T-helper 2 cell treated with Interferon-gamma antibody and Interleukin-4, amounts not matched to agents 5 μg/mL and 100 μg/mL, for 36 hours (primary cell): ENCODE measurements around the gene CPNE7.
A peak's percentile ranks its signal among the peaks of the same experiment; 100 is the strongest.

Experiments
- DNase-seq: peaks from one replicate; pipeline ENCODE4 v3.0.0; 2021; ENCODE audit warnings: low spot score
- H3K27ac Mint-ChIP-seq: one replicate; pipeline ENCODE4 v1.8.0; 2021; ENCODE audit warnings: mild to moderate bottlenecking, mixed read lengths
- H3K27me3 Mint-ChIP-seq: one replicate; pipeline ENCODE4 v1.8.0; 2021; ENCODE audit warnings: low read depth, mixed read lengths
- H3K36me3 Mint-ChIP-seq: one replicate; pipeline ENCODE4 v1.8.0; 2021; ENCODE audit warnings: low read depth, mixed read lengths
- H3K4me1 Mint-ChIP-seq: one replicate; pipeline ENCODE4 v1.8.0; 2021; ENCODE audit warnings: low read depth, mixed read lengths
- H3K4me3 Mint-ChIP-seq: one replicate; pipeline ENCODE4 v1.8.0; 2022; ENCODE audit warnings: mild to moderate bottlenecking, moderate library complexity, mixed read lengths
- H3K9me3 Mint-ChIP-seq: one replicate; pipeline ENCODE4 v1.8.0; 2021; ENCODE audit warnings: mixed read lengths

Gene CPNE7

DNA sequence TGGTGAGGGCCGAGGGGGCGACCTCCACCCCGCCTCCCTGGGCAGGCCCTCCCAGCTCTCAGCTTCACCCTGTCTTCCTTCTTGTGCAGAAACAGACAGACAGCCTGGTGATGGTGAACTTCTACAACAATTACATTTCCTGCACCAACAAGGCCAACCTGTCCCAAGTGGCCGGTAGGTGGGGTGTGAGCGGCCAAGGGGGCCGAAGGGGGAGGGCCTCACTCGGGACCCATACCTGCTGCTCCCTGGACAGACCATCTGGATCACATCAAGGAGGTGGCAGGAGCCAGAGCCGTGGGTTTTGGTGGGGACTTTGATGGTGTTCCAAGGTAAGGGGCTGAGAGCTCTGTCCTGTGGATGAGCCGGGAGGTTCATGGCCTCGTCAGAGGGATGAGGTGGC, 61.8 kb downstream of the CPNE7 start:
- no peak overlapping the region for H3K4me3 Mint-ChIP-seq

DNA sequence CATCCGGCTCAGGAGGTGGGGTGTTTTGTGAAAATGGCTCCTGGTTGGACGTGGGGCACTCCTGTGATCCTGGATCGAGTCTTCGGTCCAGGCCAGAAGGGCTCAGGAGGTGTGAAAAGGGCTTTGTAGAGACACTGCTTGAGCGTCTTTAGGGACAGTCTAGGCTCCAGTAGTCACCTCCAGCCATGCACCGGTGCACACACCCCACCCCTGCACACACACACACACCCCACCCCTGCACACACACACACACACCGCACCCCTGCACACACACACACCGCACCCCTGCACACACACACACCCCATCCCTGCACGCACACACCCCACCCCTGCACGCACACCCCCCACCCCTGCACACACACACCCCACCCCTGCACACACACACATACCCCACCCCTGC, 62.9 kb downstream of the CPNE7 start:
- H3K4me3 Mint-ChIP-seq: no peak overlapping the region

More for the DNA sequence above, 61.8 kb downstream of the CPNE7 start:
- no peak for DNase-seq
- Mint-ChIP-seq H3K9me3 (no peaks in the 10 kb centered on the region), H3K27me3 (no peaks in the 10 kb centered on the region), H3K27ac (no peak overlapping the region), H3K4me1 (peaks cover 8% of the 10 kb centered on the region), H3K36me3 (no peaks in the 10 kb centered on the region)

DNA sequence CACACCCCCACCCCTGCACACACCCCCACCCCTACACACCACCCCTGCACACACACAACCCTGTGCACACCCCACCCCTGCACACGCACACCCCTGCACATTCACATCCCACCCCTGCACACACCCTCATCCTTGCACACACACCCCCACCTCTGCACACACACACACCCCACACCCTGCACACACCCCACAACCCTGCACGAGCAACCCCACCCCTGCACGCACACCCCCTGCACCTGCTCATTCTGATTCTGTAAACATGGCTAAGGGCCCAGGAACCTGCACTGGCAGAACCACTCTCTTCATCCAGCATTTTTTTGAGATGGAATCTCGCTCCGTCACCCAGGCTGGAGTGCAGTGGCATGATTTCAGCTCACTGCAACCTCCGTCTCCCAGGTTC, 63.8 kb downstream of the CPNE7 start:
- Mint-ChIP-seq H3K36me3 (peaks cover 3% of the 10 kb centered on the region), H3K27me3 (no peaks in the 10 kb centered on the region), H3K4me3 (no peak overlapping the region), H3K27ac (no peak overlapping the region), H3K9me3 (no peaks in the 10 kb centered on the region), H3K4me1 (peaks cover 8% of the 10 kb centered on the region)
- no peak for DNase-seq

More for the DNA sequence above, 62.9 kb downstream of the CPNE7 start:
- H3K4me1 Mint-ChIP-seq: peaks cover 8% of the 10 kb centered on the region
- DNase-seq: no peak
- no peak overlapping the region for H3K27ac Mint-ChIP-seq
- no peaks in the 10 kb centered on the region for H3K36me3 Mint-ChIP-seq
- H3K9me3 Mint-ChIP-seq: no peaks in the 10 kb centered on the region
- H3K27me3 Mint-ChIP-seq: no peaks in the 10 kb centered on the region

DNA sequence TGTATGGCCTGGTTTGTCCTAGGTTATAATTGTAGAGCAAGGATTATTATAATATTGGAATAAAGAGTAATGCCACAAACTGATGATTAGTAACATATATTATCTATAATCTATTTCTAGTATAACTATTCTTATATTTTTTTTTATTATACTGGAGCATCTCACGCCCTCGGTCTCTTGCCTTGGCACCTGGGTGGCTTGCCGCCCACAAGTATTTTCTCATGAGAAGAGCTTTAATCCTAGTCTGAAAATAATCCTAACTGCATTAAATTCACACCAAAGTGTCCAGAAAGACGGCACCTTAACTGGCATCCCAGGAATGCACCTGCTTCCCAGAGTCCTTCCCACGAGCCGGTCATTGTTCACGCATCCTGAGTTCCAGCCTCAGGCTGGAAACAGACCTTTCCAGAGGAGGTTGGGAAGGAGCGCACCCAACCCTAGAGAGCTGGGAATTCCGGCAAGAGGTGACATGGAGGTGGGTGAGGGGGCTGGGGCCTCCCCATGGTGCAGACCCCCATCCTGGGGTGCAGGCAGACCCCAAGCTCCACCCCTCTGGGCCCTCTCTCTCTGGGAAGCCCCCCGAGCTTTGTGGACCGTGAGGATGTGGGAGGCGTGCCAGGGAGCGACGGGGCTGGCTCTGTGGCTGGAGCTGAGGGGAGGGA, 66.0 kb downstream of the CPNE7 start:
- Mint-ChIP-seq H3K27me3 (no peaks in the 10 kb centered on the region), H3K27ac (no peak overlapping the region), H3K4me3 (peak overlapping the region; percentile 75), H3K9me3 (no peaks in the 10 kb centered on the region), H3K4me1 (peaks cover 8% of the 10 kb centered on the region), H3K36me3 (peaks cover 15% of the 10 kb centered on the region)
- no peak for DNase-seq

DNA sequence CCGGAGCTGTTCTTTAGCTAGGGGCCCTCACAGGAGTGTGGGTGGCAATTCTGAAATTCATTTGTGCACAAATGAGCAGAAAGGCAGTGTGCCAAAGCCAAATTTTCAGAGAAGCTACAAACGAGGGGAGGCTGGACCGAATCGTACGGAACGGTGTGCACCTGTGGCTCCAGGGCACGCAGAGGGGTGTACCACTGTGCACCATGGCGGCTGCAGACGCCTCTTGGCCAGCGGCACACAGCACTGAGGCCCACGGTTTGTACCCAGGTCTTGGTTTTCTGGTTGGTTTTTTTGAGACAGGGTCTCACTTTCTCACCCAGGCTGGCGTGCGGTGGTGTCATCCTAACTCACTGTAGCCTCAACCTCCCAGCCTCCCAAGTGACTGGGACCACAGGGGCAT, 67.0 kb downstream of the CPNE7 start:
- Mint-ChIP-seq H3K9me3 (no peaks in the 10 kb centered on the region), H3K36me3 (peaks cover 19% of the 10 kb centered on the region), H3K4me3 (no peak overlapping the region), H3K4me1 (peaks cover 8% of the 10 kb centered on the region), H3K27me3 (no peaks in the 10 kb centered on the region), H3K27ac (no peak overlapping the region)
- no peak for DNase-seq

DNA sequence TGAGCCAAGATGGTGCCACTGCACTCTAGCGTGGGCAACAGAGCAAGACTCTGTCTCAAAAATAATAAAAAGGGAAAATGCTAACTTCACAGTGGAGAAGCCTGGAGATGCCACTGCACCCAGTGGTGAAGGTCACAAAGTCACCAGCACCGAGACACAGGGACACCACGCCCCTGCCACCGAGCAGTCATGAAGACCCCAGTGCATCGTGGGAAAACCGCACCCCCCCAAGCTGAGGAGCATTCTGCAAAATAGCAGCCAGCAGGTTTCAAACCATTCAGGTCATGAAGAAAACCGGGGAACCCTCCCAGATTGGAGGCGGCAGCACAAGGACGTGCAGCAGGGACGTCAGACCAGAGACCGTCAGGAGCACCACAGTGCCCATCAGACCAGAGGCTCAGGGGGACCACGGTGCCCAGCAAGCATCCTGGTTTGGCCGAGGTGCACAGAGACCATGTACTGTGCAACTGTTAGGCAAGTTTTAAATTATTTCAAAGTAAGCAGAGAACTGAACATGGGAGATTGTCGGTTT, 68.3 kb downstream of the CPNE7 start:
- H3K9me3 Mint-ChIP-seq: no peaks in the 10 kb centered on the region
- no peak overlapping the region for H3K4me3 Mint-ChIP-seq
- peaks cover 23% of the 10 kb centered on the region for H3K36me3 Mint-ChIP-seq
- no peaks in the 10 kb centered on the region for H3K27me3 Mint-ChIP-seq
- peaks cover 8% of the 10 kb centered on the region for H3K4me1 Mint-ChIP-seq
- DNase-seq: no peak
- no peak overlapping the region for H3K27ac Mint-ChIP-seq

DNA sequence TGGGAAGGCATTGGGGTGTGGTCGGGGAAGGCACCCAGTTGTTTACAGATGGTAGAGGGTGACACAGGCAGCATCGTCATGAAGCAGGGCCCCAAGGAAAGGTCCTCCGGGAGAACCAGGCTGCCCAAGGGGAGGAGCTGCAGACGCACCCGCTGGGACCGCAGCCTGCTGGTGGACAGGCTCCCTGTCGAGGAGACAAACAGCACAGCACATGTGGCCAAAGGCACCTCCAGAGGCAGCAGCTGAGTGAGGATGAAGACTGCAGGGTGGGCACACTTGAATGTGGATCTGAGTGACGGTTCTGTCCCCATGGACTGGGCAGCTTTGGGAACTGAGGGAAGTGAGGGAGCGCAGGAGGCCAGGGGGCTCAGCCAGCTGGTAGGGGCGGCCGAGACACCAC, 69.6 kb downstream of the CPNE7 start:
- Mint-ChIP-seq H3K9me3 (no peaks in the 10 kb centered on the region), H3K4me1 (peaks cover 8% of the 10 kb centered on the region), H3K4me3 (no peak overlapping the region), H3K27ac (no peak overlapping the region), H3K36me3 (peaks cover 28% of the 10 kb centered on the region), H3K27me3 (no peaks in the 10 kb centered on the region)
- DNase-seq: no peak

DNA sequence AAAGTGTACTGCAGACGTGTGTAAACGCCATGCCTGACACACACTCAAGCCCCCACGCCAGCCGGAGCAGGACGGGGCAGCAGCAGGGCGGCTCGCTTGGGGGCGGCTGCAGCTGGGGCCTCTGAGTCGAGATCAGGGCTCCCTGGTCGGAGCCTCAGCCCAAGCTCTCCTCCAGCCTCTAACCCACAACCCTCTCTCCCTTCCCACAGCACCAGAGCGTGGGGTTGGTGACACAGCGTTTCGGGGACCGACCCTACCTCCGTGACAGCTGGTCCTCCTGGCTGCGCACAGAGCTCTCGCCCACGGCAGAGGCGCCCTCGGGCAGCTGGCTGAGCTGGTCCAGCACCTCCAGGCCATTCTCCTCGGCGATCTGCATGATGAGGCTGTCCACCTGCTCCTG, 70.7 kb downstream of the CPNE7 start:
- no peak for DNase-seq
- H3K4me3 Mint-ChIP-seq: no peak overlapping the region
- H3K27me3 Mint-ChIP-seq: no peaks in the 10 kb centered on the region
- H3K9me3 Mint-ChIP-seq: no peaks in the 10 kb centered on the region
- no peak overlapping the region for H3K27ac Mint-ChIP-seq
- peaks cover under 1% of the 10 kb centered on the region for H3K4me1 Mint-ChIP-seq
- peaks cover 34% of the 10 kb centered on the region for H3K36me3 Mint-ChIP-seq
